Left ventricle myocardium superior (tissue), 1 donor: ENCODE data around the gene MT1M. TPM values are rescaled to one million over a fixed set of nuclear protein-coding genes. Genes with fewer than 3 reads are reported as not detected.

ENCODE experiments used
- total RNA-seq: library from RNA; stranded (reverse); fragmentation: NEBNext Ultra II Directional; extraction: Animal tissue kit (Norgen Biotek cat#: 25700); gene quantifications from one replicate; pipeline ENCODE4 v1.2.1, GENCODE V29; 2021
- donor health status: DM: no; HTN: yes; CAD: no; lungs with severe emphysema.

MT1M gene
- total RNA-seq, 1 donor from 2014 or later: 6.8 TPM

Other genes starting within 250 kb of the MT1M start
- 59.1 TPM for gene AMFR, start 207.1 kb upstream of the MT1M start, total RNA-seq
- gene NUDT21, start 181.3 kb upstream of the MT1M start, total RNA-seq: 66.3 TPM
- gene OGFOD1, start 181.1 kb upstream of the MT1M start, total RNA-seq: 27.1 TPM
- gene BBS2, start 112.6 kb upstream of the MT1M start, total RNA-seq: 45.0 TPM
- not detected for gene MT4, start 67.6 kb upstream of the MT1M start, total RNA-seq
- 3.8 TPM for gene MT3, start 43.1 kb upstream of the MT1M start, total RNA-seq
- gene MT2A, start 24.1 kb upstream of the MT1M start, total RNA-seq: 86.3 TPM
- gene MT1E, start 6.9 kb upstream of the MT1M start, total RNA-seq: 123 TPM
- 2.3 TPM for gene MT1A, start 6.0 kb downstream of the MT1M start, total RNA-seq
- not detected for gene MT1B, start 19.2 kb downstream of the MT1M start, total RNA-seq
- 3.0 TPM for gene MT1F, start 25.3 kb downstream of the MT1M start, total RNA-seq
- gene MT1G, start 35.4 kb downstream of the MT1M start, total RNA-seq: not detected
- not detected for gene MT1H, start 37.2 kb downstream of the MT1M start, total RNA-seq
- 85.9 TPM for gene MT1X, start 49.8 kb downstream of the MT1M start, total RNA-seq
- 26.2 TPM for gene NUP93, start 97.5 kb downstream of the MT1M start, total RNA-seq
- gene SLC12A3, start 232.5 kb downstream of the MT1M start, total RNA-seq: not detected